HG02938 (cell line): ENCODE results near the gene ZNF543.

Experiments used
- ATAC-seq: cut with Tn5 transposase; IDR thresholded peaks from one replicate; pipeline ENCODE4 v1.9.1; 2021; ENCODE audit warnings: mild to moderate bottlenecking, moderate library complexity; ENCODE audit not compliant: unreplicated experiment

The ZNF543 gene

GRCh38 chr19:57377498-57378146, 57.4 kb downstream of the ZNF543 start:
- ATAC-seq: no peak
